Breast epithelium (tissue), 3 donors: Measurements from ENCODE around the gene DNM3.

Experiments
- CTCF ChIP-seq, 3 donors: fragments of 450-650 bp; IDR thresholded peaks; one replicate each; pipeline ENCODE4 v1.5.1; 2016 to 2017; ENCODE audit warnings: antibody characterized with exemption in 3 of 3, mild to moderate bottlenecking in 3 of 3, moderate library complexity in 3 of 3
- POLR2A ChIP-seq: fragments of 450-650 bp; IDR thresholded peaks from one replicate; pipeline ENCODE4 v1.6.1; 2016; ENCODE audit warnings: antibody characterized with exemption, mild to moderate bottlenecking, moderate library complexity
- POLR2AphosphoS5 ChIP-seq, 3 donors: sonication (generic); formaldehyde crosslinking; IDR thresholded peaks; one replicate each; pipeline ENCODE4 v1.6.1; 2017; ENCODE audit warnings: antibody characterized with exemption in 3 of 3

DNA sequence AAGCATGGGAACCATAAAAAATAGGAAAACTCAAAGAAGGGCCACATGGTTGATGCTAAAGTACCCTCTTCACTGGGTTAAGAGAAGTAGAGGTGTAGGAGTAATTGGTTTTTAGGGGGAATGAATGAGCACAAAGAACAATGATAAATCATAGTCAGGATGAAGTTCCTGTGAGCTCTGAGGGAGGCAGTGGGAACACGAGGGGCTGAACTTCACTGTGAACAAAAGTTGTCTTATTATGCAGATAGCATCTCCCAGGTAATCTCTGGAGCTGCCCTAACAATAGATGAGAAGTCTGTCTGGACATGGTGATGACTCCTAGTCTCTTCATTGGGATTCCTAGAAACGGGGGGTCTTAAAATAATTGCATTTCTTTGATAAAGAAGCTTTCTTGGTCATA lies 127.9 kb downstream of the DNM3 start:
- TF ChIP-seq POLR2AphosphoS5 (IDR thresholded peaks at IDR 0.05) (no peak), CTCF (IDR thresholded peaks at IDR 0.05) (no peak), POLR2A (no peak)
